Globus pallidus (tissue), 1 donor: ENCODE results near the gene FARP1.
A peak's percentile ranks its signal among the peaks of the same experiment; 100 is the strongest.

Experiments
- DNase-seq: peaks from one replicate; pipeline ENCODE4 v3.0.0-alpha.2; 2015; ENCODE audit warnings: low spot score

Gene FARP1

GRCh38 chr13:98173431-98174152 is 30.7 kb downstream of the FARP1 start:
- peak; percentile 10 for DNase-seq

GRCh38 chr13:98174307-98174706 is 31.4 kb downstream of the FARP1 start:
- peak; percentile 25 for DNase-seq

- DNase-seq: no peak
Measured at GRCh38 chr13:98175043-98175442, 32.1 kb downstream of the FARP1 start.

- DNase-seq: no peak
Measured at GRCh38 chr13:98175823-98176222, 32.9 kb downstream of the FARP1 start.

GRCh38 chr13:98176777-98177608 is 34.1 kb downstream of the FARP1 start, which contains the start of gene RNF113B:
RNF113B (minus strand) TSS chr13:98177269; CDS start chr13:98177236, 33 bp downstream.
- DNase-seq: no peak

- DNase-seq: no peak
Measured at GRCh38 chr13:98180092-98180491, 37.2 kb downstream of the FARP1 start.

GRCh38 chr13:98181111-98181815 is 38.4 kb downstream of the FARP1 start:
- DNase-seq: no peak

GRCh38 chr13:98182153-98182552 is 39.3 kb downstream of the FARP1 start:
- no peak for DNase-seq

GRCh38 chr13:98182589-98182988 is 39.7 kb downstream of the FARP1 start:
- no peak for DNase-seq

- no peak for DNase-seq
Measured at GRCh38 chr13:98184792-98185191, 41.9 kb downstream of the FARP1 start.

GRCh38 chr13:98187155-98187964 is 44.5 kb downstream of the FARP1 start:
- no peak for DNase-seq

- peak; percentile 8 for DNase-seq
Measured at GRCh38 chr13:98187965-98188261, 45.0 kb downstream of the FARP1 start.

- no peak for DNase-seq
Measured at GRCh38 chr13:98188544-98189166, 45.8 kb downstream of the FARP1 start.

GRCh38 chr13:98189841-98190505 is 47.1 kb downstream of the FARP1 start:
- DNase-seq: no peak

GRCh38 chr13:98190889-98191444 is 48.1 kb downstream of the FARP1 start:
- no peak for DNase-seq

GRCh38 chr13:98192008-98192407 is 49.1 kb downstream of the FARP1 start:
- no peak for DNase-seq

- no peak for DNase-seq
Measured at GRCh38 chr13:98195054-98195791, 52.3 kb downstream of the FARP1 start.

- no peak for DNase-seq
Measured at GRCh38 chr13:98198683-98199082, 55.8 kb downstream of the FARP1 start.

- no peak for DNase-seq
Measured at GRCh38 chr13:98199480-98199879, 56.6 kb downstream of the FARP1 start.
